Ishikawa (cell line): ENCODE results near the gene RASAL2.
A peak's percentile ranks its signal among the peaks of the same experiment; 100 is the strongest.

Source experiments
- CEBPB ChIP-seq: IDR thresholded peaks from 2 replicates; pipeline ENCODE4 v1.6.1; 2012
- CREB1 ChIP-seq: IDR thresholded peaks from 2 replicates; pipeline ENCODE4 v1.6.1; 2012; ENCODE audit warnings: low read depth
- EGR1 ChIP-seq: IDR thresholded peaks from 2 replicates; pipeline ENCODE4 v1.6.1; 2012
- EP300 ChIP-seq: IDR thresholded peaks from 2 replicates; pipeline ENCODE4 v1.6.1; 2012; ENCODE audit warnings: borderline replicate concordance
- FOXM1 ChIP-seq: IDR thresholded peaks from 2 replicates; pipeline ENCODE4 v1.6.1; 2012; ENCODE audit warnings: low read depth, borderline replicate concordance
- MAX ChIP-seq: IDR thresholded peaks from 2 replicates; pipeline ENCODE4 v1.6.1; 2012
- NFIC ChIP-seq: IDR thresholded peaks from 2 replicates; pipeline ENCODE4 v1.6.1; 2012
- RAD21 ChIP-seq: IDR thresholded peaks from 2 replicates; pipeline ENCODE4 v1.6.1; 2012; ENCODE audit warnings: low read depth
- REST ChIP-seq: IDR thresholded peaks from 2 replicates; pipeline ENCODE4 v1.6.1; 2012; ENCODE audit warnings: low read depth, mild to moderate bottlenecking
- TAF1 ChIP-seq: IDR thresholded peaks from 2 replicates; pipeline ENCODE4 v1.6.1; 2012; ENCODE audit warnings: low read depth, mild to moderate bottlenecking
- TCF12 ChIP-seq: IDR thresholded peaks from 2 replicates; pipeline ENCODE4 v1.6.1; 2012; ENCODE audit warnings: low read depth
- TEAD4 ChIP-seq: IDR thresholded peaks from 2 replicates; pipeline ENCODE4 v1.6.1; 2012
- USF1 ChIP-seq: IDR thresholded peaks from 2 replicates; pipeline ENCODE4 v1.6.1; 2012
- YY1 ChIP-seq: IDR thresholded peaks from 2 replicates; pipeline ENCODE4 v1.6.1; 2012; ENCODE audit warnings: low read depth
- ZBTB7A ChIP-seq: IDR thresholded peaks from 2 replicates; pipeline ENCODE4 v1.6.1; 2012; ENCODE audit warnings: low read depth

RASAL2 gene

GRCh38 chr1:178134061-178134460, 40.2 kb downstream of the RASAL2 start:
- TF ChIP-seq EGR1, result no peak
- peak; percentile 29; the same call in 1 of the 2 replicates for TF ChIP-seq NFIC

- TF ChIP-seq FOXM1, result no peak
- TF ChIP-seq ZBTB7A, result no peak
- TF ChIP-seq MAX, result no peak
- no peak for TF ChIP-seq CEBPB
- no peak for TF ChIP-seq TEAD4
- no peak for TF ChIP-seq RAD21
- TF ChIP-seq YY1, result no peak
- TF ChIP-seq TCF12, result no peak
- no peak for TF ChIP-seq CREB1
- TF ChIP-seq EP300, result no peak
- no peak for TF ChIP-seq EGR1
Measured at GRCh38 chr1:178137238-178137637, 43.3 kb downstream of the RASAL2 start.

GRCh38 chr1:178142806-178143205, 48.9 kb downstream of the RASAL2 start:
- TF ChIP-seq MAX (no peak), TAF1 (no peak), TCF12 (no peak), TEAD4 (no peak)

- TF ChIP-seq NFIC (no peak), EP300 (no peak), TEAD4 (no peak), USF1 (no peak), TCF12 (no peak), YY1 (no peak), EGR1 (no peak), FOXM1 (no peak), TAF1 (no peak)
Measured at GRCh38 chr1:178143730-178144690, 50.1 kb downstream of the RASAL2 start.

- TF ChIP-seq EGR1 (no peak), TAF1 (no peak), REST (no peak), MAX (no peak), CEBPB (no peak), TCF12 (no peak), USF1 (no peak), TEAD4 (no peak)
Measured at GRCh38 chr1:178145605-178146004, 51.7 kb downstream of the RASAL2 start.

GRCh38 chr1:178146436-178146835, 52.5 kb downstream of the RASAL2 start:
- TF ChIP-seq EGR1 (no peak), EP300 (no peak), ZBTB7A (no peak), MAX (no peak), USF1 (no peak), FOXM1 (no peak), CEBPB (no peak), YY1 (no peak), NFIC (no peak), TCF12 (no peak), TEAD4 (no peak), TAF1 (no peak), RAD21 (no peak), CREB1 (no peak), REST (no peak)
